HEK293 (cell line): ENCODE results near the gene BTBD7.

Experiments used
- BCL11A ChIP-seq: fragments of 450-650 bp; formaldehyde crosslinking; IDR thresholded peaks from 2 replicates; pipeline ENCODE4 v1.5.1; 2016; ENCODE audit warnings: low read depth, missing biosample characterization, missing genetic modification characterization
- SALL2 ChIP-seq: fragments of 450-650 bp; formaldehyde crosslinking; IDR thresholded peaks from 2 replicates; pipeline ENCODE4 v1.5.0; 2017; ENCODE audit warnings: missing biosample characterization, mild to moderate bottlenecking, missing genetic modification characterization, borderline replicate concordance
- ZNF121 ChIP-seq: fragments of 450-650 bp; formaldehyde crosslinking; IDR thresholded peaks from 2 replicates; pipeline ENCODE4 v1.5.1; 2016; ENCODE audit warnings: missing biosample characterization, missing genetic modification characterization
- ZNF23 ChIP-seq: fragments of 450-650 bp; formaldehyde crosslinking; IDR thresholded peaks from 2 replicates; pipeline ENCODE4 v1.5.1; 2016; ENCODE audit warnings: missing biosample characterization, missing genetic modification characterization, borderline replicate concordance
- ZNF558 ChIP-seq: fragments of 450-650 bp; formaldehyde crosslinking; IDR thresholded peaks from 2 replicates; pipeline ENCODE4 v1.5.1; 2016; ENCODE audit warnings: missing biosample characterization, missing genetic modification characterization
- ZNF629 ChIP-seq: fragments of 450-650 bp; formaldehyde crosslinking; IDR thresholded peaks from 2 replicates; pipeline ENCODE4 v1.5.1; 2017; ENCODE audit warnings: missing biosample characterization, missing genetic modification characterization
- ZNF654 ChIP-seq: fragments of 450-650 bp; formaldehyde crosslinking; IDR thresholded peaks from 2 replicates; pipeline ENCODE4 v1.5.1; 2016; ENCODE audit warnings: low read depth, missing biosample characterization, missing genetic modification characterization
- ZNF791 ChIP-seq: fragments of 450-650 bp; formaldehyde crosslinking; IDR thresholded peaks from 2 replicates; pipeline ENCODE4 v1.5.1; 2016; ENCODE audit warnings: missing biosample characterization, missing genetic modification characterization
- ZSCAN30 ChIP-seq: fragments of 450-650 bp; IDR thresholded peaks from 2 replicates; pipeline ENCODE4 v1.5.1; 2018; ENCODE audit warnings: missing biosample characterization, mild to moderate bottlenecking, missing genetic modification characterization, moderate library complexity
- TF ChIP-seq, protein P1 (sequence below): fragments of 450-650 bp; formaldehyde crosslinking; IDR thresholded peaks from 2 replicates; pipeline ENCODE4 v1.5.1; 2016; ENCODE audit warnings: missing biosample characterization, missing genetic modification characterization
- TF ChIP-seq, protein P2 (sequence below): fragments of 450-650 bp; formaldehyde crosslinking; IDR thresholded peaks from 2 replicates; pipeline ENCODE4 v1.5.1; 2017; ENCODE audit warnings: missing biosample characterization, missing genetic modification characterization

DNA sequence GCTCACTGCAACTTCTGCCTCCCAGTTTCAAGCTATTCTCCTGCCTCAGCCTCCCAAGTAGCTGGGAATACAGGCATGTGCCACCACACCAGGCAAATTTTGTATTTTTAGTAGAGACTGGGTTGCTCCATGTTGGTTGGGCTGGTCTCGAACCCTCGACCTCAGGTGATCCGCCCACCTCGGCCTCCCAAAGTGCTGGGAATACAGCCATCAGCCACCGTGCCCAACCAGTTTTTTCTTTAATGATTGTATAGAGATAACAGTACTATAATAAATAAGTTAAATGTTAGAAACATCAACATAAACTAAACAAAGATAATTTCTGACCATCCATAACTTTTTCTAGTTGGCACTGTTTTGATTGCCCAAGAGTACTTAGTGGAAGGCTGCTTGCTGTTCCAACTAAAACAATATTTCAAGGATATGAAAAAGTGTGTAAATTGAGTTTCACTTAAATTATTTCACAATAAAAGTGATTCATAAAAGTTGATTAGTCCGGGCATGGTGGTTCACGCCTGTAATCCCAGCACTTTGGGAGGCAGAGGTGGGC lies 131.6 kb downstream of the BTBD7 start:
- TF ChIP-seq, protein P1, sequence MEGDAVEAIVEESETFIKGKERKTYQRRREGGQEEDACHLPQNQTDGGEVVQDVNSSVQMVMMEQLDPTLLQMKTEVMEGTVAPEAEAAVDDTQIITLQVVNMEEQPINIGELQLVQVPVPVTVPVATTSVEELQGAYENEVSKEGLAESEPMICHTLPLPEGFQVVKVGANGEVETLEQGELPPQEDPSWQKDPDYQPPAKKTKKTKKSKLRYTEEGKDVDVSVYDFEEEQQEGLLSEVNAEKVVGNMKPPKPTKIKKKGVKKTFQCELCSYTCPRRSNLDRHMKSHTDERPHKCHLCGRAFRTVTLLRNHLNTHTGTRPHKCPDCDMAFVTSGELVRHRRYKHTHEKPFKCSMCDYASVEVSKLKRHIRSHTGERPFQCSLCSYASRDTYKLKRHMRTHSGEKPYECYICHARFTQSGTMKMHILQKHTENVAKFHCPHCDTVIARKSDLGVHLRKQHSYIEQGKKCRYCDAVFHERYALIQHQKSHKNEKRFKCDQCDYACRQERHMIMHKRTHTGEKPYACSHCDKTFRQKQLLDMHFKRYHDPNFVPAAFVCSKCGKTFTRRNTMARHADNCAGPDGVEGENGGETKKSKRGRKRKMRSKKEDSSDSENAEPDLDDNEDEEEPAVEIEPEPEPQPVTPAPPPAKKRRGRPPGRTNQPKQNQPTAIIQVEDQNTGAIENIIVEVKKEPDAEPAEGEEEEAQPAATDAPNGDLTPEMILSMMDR: no peak
- TF ChIP-seq, protein P2, sequence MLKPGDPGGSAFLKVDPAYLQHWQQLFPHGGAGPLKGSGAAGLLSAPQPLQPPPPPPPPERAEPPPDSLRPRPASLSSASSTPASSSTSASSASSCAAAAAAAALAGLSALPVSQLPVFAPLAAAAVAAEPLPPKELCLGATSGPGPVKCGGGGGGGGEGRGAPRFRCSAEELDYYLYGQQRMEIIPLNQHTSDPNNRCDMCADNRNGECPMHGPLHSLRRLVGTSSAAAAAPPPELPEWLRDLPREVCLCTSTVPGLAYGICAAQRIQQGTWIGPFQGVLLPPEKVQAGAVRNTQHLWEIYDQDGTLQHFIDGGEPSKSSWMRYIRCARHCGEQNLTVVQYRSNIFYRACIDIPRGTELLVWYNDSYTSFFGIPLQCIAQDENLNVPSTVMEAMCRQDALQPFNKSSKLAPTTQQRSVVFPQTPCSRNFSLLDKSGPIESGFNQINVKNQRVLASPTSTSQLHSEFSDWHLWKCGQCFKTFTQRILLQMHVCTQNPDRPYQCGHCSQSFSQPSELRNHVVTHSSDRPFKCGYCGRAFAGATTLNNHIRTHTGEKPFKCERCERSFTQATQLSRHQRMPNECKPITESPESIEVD: peak; percentile 78
- TF ChIP-seq SALL2 (no peak), ZNF629 (tag by site-specific recombination) (no peak), ZNF791 (tag by site-specific recombination) (no peak), ZNF23 (tag by site-specific recombination) (no peak), ZNF121 (tag by site-specific recombination) (no peak), ZNF558 (tag by site-specific recombination) (no peak), BCL11A (tag by site-specific recombination) (no peak), ZNF654 (tag by site-specific recombination) (no peak), ZSCAN30 (tag by site-specific recombination) (no peak)
